ENCODE data around the gene ACTN4.

GRCh38 chr19:38736036-38736412, 88.6 kb downstream of the ACTN4 start:
- TF ChIP-seq CTCF (conservative IDR thresholded peaks at IDR 0.05 in 1 of 2, IDR thresholded peaks at IDR 0.05 in 1 of 2; ENCODE audit: low read depth in 1 of 2, low read length in 2 of 2) (no peak), EZH2 (IDR thresholded peaks at IDR 0.05; ENCODE audit: low read length, missing control alignments) (no peak)

Data from fibroblast of lung (primary cell).